SKM-1 (cell line): Measurements from ENCODE around the gene CEP55.
"Not testable (repeated sequence)": the region's sequence is repeated elsewhere in the genome, so short reads cannot be mapped to it uniquely, and the experiment has no call there.

ENCODE experiments used
- DNase-seq: peaks from one replicate; lab custom pipeline; 2025; ENCODE audit not compliant: unreplicated experiment; lab: John Stamatoyannopoulos, UW

Gene CEP55

DNA sequence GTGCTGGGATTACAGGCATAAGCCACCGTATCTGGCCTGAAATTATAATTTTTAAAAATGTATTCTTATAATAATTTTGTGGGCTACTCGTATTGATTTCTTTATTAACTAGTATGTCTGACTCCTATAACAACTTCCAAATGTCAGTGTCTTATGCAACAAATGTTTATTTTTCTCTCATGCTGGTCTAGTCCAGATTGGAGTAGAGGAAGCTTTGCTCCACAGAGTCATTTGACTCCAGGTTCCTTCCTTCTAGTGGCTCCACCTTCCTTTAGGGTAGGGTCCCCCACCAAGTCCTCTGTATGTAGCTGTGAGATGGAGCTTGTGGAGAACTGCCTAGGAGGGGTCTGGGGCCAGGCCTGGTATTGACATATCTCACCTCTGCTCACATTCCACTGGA, 8.7 kb downstream of the CEP55 start:
- DNase-seq: no peak

- DNase-seq: no peak
Measured at GRCh38 chr10:93509816-93510215, 13.4 kb downstream of the CEP55 start.

- DNase-seq: no peak
Measured at GRCh38 chr10:93512565-93512964, 16.2 kb downstream of the CEP55 start.

DNA sequence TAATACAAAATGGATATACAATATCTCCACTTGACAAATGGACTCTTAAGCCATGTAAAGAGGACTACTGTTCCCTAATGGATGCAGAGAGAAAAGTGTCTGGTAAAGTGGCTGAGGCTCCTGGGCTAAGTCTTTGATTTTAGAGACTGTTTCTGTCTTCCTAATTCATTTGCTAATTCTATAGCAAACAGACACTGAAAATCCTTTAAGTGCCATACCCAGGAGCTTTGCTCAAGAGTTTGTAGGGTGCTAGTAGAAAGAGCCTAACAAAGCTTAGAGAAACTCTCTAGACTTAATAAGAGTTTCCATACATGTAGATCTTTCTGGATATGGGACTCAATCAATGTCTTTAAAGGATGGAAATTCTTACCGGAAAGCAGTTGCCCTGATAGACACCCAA, 16.7 kb downstream of the CEP55 start:
- DNase-seq: no peak

DNA sequence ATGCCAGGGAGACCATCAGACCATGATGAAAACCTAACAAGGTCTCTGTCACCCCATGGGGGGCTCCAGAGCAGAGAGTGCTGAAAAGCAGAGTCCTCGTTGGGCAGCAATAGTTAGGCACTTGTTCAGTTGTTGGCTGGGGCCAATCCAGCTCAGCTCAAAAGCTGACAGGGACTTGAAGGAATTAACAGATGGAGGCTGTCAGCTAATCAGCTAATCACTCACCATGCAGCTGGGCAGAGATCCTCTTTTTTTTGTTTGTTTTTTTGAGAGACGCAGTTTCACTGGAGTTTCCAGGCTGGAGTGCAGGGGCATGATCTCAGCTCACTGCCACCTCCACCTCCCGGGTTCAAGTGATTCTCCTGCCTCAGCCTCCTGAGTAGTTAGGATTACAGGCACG, 18.1 kb downstream of the CEP55 start:
- DNase-seq: no peak

GRCh38 chr10:93515071-93516005, 18.9 kb downstream of the CEP55 start:
- DNase-seq: peak; percentile 53

- peak; percentile 53 for DNase-seq
Measured at GRCh38 chr10:93516006-93516380, 19.6 kb downstream of the CEP55 start.

DNA sequence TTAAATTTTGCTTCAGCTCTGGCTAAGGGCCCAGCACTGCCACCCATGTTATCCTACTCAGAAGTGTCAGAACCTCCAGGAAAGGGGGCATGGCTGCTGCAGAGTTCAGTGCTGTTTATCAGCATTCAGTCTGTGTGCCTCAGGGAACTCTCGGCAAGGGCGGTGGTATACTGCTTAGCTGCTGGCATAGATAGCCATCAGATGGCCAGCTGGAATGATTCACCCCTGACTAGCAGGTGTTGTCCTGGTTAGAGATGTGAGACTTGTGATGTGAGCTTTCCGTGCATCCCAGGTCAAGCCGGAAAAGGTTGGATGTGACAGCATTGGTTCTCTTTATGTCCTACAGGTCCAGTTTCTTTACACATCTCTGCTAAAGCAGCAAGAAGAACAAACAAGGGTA, 22.1 kb downstream of the CEP55 start:
- no peak for DNase-seq

GRCh38 chr10:93535293-93535692, 38.9 kb downstream of the CEP55 start:
- no peak for DNase-seq

DNA sequence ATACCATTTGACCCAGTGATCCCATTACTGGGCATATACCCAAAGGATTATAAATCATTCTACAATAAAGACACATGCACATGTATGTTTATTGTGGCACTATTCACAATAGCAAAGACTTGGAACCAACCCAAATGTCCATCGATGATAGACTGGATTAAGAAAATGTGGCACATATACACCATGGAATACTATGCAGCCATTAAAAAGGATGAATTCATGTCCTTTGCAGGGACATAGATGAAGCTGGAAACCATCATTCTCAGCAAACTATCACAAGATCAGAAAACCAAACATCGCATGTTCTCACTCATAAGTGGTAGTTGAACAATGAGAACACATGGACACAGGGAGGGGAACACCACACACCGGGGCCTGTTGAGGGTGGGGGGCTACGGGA, 44.5 kb downstream of the CEP55 start:
- not testable (repeated sequence) for DNase-seq

DNA sequence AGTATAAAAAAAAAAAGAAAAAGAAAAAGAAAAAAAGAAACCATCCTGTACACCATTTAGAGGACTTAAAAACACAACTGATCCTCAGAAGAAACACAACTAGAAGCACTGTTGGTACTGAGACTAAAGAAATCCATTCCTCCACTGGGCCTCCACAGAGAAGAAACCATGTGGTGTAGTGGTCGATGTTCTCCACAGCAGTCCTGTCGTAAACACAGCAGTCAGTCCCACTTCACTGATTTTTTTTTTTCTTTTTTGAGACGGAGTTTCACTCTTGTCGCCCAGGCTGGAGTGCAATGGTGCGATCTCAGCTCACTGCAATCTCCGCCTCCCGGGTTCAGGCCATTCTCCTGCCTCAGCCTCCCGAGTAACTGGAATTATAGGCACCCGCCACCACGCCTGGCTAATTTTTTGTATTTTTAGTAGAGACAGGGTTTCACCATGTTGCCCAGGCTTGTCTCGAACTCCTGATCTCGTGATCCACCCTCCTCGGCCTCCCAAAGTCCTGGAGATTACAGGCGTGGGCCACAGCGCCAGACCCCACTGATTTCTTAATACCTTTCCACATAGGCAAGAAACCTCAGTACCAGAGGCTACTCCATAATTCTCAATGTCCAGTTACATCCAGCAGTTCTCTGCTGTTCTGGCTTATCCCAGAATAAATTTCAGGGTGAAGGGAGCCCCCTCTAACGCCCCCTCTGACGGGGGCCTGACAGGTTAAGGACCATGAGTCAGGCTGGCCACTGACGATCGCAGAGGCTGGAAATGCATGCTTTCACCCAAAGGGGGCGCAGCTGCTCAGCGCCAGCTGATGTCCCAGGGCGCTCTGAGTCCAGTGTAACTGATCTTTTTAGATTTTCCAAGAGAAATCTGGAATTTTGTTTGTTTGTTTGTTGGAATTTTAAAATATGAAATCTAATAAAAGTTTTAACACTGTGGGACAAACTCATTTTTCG, 45.3 kb downstream of the CEP55 start:
- no peak for DNase-seq

DNA sequence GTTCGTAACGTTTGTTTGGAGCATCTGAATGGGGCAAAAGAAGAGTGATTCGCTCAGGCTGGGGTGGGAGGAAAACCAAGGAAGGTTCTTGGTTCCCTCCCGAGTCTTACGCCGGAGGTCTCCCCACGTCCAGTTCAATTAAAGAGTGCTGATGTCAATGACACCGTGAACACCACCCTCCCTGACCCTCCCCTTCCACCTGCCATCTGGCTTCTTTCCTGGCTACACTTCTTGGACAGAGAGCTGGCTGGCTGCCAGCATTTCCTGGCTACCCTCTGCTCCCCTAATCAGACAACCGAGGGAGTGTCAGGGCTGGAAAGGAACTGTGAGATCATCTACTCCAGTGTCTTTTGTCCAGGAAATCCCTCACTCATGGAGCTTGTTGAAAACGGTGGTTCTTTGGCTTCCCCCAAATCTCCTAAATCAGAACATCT, 46.0 kb downstream of the CEP55 start:
- no peak for DNase-seq

GRCh38 chr10:93546995-93547394, 50.6 kb downstream of the CEP55 start:
- not testable (repeated sequence) for DNase-seq

DNA sequence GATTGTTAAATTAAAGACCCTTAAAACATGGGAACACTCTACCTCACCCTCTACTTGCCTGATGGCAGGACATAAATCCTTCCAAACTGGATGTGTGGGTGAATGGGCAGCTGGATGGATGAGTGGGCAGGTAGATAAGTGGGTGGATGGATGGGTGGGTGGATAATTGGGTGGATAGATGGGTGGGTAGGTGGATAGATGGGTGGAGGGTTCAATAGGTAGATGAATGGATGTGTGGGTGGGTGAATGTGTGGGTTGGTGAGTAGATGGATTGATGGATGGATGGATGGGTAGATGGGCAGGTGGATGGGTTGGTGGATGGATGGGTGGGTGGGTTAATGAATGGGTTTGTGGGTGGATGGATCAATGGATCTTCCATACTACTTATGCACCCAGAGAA, 51.1 kb downstream of the CEP55 start:
- no peak for DNase-seq

- DNase-seq: no peak
Measured at GRCh38 chr10:93548376-93549071, 52.1 kb downstream of the CEP55 start.

DNA sequence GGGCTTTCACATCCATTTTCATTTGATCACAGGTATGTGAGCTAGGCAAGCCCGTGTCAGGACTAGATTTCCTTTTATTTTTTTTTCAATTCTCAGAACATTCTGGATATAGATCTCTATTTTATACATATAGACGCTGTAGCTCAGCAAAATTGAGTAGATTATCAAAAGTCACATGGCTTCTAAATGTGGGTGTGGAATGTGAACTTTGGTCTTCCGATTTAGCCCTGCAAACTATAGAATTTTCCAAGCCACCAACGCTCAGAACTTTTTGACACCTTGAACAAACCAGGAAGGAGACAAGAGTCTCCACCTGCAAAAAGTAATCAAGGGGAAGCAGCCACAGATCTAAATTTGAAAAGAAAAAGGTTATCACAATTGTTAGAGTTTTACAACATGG, 54.2 kb downstream of the CEP55 start:
- no peak for DNase-seq

DNA sequence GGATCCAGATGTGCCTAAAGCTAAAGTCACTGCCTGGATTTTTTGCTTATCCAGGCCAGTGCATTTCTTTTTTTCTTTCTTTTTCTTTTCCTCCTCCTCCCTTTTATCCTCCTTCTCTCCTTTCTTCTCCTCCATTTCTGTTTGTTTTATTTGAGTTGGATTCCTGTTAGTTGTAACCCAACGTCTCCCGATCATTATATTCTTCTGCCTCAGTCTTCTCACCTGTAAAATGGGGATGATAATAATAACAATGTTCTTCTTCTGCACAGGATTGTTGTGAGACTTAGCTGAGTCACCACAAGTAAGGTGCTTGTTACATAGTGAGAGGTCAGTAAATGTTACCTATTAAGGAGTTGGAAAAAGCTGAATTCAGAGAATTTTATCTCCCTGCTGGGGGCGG, 56.4 kb downstream of the CEP55 start:
- no peak for DNase-seq

GRCh38 chr10:93553482-93554315, 57.3 kb downstream of the CEP55 start:
- no peak for DNase-seq

- no peak for DNase-seq
Measured at GRCh38 chr10:93554316-93554663, 57.9 kb downstream of the CEP55 start.

- no peak for DNase-seq
Measured at GRCh38 chr10:93554760-93555432, 58.5 kb downstream of the CEP55 start.
